NCI-H345 treated with DMSO at 0.1 percent for 48 hours (cell line): Measurements from ENCODE around the gene FNDC3A.
"Not testable (repeated sequence)": the region's sequence is repeated elsewhere in the genome, so short reads cannot be mapped to it uniquely, and the experiment has no call there.

Experiments used
- DNase-seq: peaks from one replicate; lab custom pipeline; 2025; ENCODE audit not compliant: unreplicated experiment; lab: John Stamatoyannopoulos, UW

The FNDC3A gene

DNA sequence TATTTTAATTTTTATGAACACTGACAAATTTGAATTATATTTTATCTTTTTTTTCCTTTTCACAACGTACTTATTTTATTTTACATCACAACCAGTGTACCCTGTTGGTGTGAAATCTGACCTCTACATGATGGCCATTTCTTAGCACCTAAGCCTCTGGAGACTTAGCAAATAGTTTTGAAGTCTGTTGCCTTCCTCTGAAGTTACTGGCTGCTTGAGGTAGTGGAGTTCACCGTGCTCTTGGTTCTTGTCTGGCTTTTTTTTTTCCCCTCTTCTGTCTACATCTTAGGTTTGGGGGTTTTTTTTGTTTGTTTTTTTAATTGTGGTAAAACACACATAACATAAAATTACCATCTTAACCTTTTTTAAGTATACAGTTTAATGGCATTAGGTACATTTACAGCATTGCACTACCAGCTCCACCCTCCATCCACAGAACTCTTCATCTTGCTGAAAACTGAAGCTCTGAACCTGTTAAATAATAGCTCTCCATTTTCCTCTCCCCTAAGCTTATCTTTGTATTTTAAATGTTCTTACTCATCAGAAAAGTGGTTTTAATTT is 150.3 kb downstream of the FNDC3A start:
- DNase-seq = no peak

DNA sequence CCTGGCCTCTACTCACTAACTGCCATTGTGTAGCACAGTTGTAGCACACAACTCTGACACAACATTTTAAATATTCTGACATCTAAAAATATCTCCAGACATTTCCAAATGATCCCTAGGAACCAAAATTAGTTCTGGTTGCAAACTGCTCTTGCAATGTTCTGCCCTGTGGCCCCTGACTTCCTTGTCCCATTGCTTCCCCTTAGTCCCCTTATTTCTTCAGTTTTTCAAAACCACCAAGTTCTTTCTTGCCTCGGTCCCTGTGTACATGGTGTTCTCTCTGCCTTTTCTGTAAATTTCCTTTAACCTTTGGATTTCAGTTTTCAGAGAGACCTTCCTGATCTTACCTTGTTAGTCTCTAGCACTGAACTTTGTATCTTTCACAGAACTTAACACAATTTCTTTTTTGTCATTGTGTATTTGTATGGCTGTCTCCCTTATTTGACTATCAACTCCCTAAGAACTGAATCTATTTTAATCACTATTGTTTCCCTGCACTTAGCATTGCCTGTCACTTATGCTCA is 156.8 kb downstream of the FNDC3A start:
- no peak for DNase-seq

DNA sequence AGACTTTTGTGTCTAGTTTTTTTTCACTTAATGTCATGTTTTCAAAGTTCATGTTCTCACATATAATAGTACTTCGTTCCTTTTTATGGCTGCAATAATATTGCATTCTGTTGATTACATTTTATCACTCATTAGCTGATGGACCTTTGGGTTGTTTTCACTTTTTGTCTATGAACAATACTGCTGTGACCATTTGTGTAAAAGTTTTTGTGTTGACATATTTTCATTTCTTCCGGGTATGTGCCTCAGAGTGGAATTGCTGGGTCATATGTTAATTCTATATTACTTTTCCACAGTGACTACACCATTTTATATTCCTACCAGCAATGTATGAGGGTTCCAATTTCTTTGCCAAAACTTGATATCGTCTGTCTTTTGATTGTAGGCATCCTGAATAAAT is 158.6 kb downstream of the FNDC3A start:
- no peak for DNase-seq

DNA sequence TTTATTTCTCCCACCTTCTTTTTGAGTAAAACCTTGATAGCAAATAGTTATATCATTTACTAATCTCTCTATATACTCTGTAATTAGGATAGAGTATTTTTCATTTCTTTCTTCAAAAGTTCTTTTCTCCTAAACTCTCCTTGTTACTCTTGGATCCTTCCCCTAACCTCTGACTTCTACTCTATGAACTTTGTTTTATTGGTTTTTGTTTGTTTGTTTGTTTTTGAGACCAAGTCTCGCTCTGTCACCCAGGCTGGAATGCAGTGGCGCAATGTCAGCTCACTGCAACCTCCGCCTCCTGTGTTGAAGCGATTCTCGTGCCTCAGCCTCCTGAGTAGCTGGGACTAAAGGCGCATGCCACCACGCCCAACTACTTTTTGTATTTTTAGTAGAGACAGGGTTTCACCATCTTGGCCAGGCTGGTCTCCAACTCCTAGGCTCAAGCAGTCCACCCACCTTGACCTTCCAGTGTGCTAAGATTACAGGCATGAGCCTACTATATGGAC is 161.5 kb downstream of the FNDC3A start:
- DNase-seq = not testable (repeated sequence)

DNA sequence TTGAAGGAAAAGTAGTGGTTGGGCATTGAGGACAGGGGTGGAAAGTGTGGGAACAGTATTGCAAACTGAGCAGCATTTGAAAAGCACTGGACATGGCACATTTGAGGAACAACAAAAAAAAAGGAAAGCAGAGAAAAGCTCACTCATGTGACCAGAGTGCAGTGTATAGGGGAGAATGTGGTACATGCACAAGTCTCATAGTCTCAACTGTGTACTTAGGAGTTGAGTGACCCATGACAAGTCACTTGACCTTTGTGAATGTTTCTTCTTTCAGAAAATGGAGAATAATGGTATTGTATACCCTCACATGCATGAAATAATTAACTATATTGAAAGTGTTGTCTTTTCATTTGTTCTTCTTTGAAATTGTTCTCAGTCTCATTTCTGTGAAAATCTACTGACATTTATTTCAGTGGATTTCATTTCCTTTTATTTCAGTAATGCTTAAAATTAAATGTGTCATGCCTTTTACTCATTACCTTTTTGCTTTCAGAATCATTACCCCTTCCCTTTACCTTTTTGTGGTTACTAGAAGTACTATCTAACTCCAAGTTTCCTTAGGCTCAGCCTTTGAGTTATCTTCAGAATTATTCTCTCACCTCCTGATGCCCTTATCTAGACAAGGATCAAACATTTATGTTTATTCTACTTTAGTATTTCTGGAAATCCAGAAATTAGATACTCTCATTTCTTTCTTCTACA is 165.3 kb downstream of the FNDC3A start:
- DNase-seq = no peak

DNA sequence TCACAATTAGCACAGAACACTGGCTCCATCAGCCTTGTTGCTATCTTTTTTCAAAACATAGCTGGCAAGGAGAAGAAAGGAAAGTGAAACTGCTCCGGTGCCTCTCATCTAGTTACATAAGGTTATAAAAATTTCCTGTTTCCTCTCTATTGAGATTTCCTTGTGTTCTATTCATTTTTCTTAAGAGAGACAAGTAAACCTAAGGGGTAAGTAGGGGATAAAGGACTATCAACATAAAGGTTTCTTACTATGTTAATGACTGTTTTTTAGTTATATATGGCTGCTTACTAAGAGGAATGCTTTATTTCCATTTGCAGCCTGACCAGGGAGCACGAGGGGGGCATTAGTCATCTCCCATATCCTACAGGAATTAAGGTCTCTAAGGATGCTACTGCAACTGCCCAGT is 171.2 kb downstream of the FNDC3A start:
- DNase-seq = no peak

DNA sequence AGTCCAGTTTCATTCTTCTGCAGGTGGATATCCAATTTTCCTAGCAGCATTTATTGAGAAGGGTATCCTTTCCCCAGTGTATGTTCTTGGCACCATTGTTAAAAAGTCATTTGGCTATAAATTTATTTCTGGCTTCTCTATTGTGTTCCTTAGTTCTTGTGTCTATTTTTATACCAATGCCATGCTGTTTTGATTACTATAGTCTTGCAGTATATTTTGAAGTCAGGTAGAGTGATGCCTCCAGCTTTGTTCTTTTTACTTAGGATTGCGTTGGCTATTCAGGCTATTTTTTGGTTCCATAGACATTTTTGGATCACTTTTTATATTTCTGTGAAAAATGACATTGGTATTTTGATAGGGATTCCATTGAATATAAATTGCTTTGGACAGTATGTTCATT is 172.7 kb downstream of the FNDC3A start:
- no peak for DNase-seq

DNA sequence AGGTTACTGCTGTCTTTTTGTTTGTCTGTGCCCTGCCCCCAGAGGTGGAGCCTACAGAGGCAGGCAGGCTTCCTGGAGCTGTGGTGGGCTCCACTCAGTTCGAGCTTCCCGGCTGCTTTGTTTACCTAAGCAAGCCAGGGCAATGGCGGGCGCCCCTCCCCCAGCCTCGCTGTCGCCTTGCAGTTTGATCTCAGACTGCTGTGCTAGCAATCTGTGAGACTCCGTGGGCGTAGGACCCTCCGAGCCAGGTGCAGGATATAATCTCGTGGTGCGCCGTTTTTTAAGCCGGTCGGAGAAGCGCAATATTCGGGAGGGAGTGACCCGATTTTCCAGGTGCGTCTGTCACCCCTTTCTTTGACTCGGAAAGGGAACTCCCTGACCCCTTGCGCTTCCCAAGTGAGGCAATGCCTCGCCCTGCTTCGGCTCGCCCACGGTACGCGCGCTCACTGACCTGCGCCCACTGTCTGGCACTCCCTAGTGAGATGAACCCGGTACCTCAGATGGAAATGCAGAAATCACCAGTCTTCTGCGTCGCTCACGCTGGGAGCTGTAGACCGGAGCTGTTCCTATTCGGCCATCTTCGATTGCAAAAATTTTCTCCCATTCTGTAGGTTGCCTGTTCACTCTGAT is 182.4 kb downstream of the FNDC3A start:
- DNase-seq = not testable (repeated sequence)

DNA sequence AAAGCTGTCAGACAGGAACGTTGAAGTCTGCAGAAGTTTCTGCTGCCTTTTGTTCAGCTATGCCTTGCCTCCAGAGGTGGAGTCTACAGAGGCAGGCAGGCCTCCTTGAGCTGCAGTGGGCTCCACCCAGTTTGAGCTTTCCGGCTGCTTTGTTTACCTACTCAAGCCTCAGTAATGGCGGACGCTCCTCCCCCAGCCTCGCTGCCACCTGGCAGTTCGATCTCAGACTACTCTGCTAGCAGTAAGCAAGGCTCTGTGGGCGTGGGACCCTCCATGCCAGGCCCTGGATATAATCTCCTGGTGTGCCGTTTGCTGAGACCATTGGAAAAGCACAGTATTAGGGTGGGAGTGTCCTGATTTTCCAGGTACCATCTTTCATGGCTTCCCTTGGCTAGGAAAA is 187.4 kb downstream of the FNDC3A start:
- not testable (repeated sequence) for DNase-seq

DNA sequence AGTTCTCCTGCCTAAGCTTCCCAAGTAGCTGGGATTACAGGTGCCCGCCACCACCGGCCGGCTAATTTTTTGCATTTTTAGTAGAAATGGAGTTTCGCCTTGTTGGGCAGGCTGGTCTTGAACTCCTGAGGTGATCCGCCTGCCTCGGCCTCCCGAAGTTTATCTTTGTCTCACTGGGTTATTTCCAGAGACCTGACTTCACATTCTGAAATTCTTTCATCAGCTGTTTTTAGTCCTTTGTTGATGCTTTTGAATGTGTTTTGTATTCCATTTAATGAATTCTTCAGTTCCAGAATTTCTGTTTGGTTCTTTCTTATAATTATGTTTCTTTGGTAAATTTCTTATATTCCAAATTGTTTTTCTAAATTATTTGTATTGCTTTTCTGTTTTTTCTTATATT is 189.0 kb downstream of the FNDC3A start:
- no peak for DNase-seq

DNA sequence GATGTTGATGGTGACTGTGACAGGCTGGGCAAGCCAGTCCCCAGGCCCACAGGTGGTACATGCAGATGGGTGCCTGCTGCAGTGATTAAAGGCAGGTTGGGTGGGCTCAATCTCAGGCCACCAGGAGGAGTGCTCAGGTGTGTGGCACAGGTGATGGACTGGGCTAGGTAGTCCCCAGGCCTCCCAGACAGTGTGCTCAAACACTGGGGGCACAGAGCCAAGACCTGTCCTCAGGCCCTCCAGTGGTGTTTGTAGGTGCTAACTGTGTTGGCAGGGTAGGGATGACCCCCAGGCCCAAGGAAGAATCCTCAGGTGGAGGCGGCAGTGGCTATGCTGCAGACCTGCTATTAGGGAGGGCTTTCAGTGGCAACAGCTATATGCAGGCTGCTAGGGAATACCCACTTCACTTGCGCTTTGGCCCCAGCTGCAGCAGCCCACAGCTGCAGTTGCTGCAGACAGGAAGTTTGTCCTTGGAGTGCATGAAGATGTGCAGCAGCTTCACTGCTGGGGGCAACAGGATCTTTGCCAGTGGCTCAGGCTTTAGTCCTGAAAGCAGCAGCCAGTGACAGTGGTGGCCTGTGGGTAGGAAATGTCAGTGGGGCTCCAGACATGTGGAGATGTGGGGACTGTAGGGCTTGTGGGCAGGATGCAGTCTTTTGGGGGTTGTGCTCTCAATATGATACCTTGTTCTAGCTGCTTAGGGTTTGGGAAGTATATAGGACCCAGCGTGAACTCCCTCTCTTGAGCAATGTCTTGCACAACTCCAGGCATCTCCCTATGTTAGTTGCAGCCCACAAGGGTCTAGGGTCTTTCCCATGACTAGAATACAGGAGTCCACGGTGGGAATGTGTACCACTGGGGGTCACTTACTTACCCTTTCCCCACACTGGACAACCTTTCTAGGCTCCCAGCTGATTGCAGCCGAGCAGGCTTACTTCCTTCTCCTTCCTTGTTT is 190.4 kb downstream of the FNDC3A start:
- no peak for DNase-seq

DNA sequence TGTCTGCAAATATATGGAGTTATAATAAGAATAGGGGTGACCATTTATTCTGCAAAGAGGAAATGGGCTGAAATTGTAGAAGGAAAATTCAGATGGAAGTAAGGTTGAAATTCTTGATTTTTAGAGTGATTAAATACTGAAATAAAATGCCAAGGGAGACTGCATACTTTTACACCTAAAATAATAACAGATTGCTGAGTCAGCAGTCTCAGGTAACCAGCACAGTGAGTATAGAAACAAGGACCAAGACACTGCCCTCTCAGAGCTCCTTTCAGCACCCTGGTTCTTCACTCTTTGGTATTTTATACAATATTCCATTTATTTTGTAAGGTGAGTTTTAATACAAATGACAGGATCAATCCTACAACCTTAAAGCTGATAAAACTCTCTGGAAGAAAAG is 195.6 kb downstream of the FNDC3A start:
- no peak for DNase-seq

DNA sequence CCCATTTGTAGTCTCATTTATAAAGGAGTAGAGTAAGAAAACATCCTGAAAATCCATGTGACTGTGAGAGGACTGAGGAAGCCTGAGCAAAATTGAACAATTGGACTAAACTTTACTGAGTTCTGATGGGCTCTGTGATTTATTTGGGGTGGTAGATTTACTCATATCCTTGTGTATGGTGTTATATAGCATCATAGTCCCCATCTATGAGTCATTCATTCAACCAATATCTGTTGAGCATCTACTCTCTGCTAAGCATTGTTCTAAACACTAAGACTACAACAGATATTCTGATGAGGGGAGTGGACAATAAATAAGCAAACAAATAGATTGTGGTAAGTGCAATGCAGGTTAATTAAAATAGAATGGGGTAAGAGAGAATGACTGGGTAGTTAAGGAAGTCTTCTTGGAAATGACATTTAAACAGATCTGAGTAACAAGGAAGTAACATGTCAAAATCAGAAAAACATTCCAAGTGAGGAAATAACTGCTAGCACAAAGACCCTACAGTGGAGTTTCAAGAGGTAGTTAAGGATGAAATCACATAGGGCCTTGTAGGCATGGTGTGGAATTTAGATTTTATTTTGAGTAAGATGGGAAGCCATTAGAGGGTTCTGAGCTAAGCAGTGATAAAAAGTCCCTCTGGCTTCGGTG is 208.1 kb downstream of the FNDC3A start:
- no peak for DNase-seq

DNA sequence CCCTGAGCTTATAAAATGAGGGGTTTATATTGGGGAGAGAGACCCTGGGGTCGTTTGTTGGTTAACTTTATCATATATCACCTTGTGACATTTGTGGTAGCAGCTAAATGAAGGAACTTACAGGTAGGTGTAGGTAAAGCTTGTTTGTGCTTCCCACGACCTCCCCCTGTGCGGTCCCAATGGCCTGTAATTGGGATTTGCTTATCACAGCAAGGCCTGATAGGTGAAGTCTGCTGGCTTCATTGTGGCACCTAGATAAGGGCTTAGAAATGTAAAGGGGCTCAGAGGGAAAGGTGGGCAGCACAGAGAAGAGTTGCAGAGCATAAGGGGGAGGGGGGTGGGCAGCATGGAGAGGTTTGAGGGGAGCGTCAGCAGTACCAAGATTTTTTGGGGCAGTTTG is 208.9 kb downstream of the FNDC3A start:
- no peak for DNase-seq

DNA sequence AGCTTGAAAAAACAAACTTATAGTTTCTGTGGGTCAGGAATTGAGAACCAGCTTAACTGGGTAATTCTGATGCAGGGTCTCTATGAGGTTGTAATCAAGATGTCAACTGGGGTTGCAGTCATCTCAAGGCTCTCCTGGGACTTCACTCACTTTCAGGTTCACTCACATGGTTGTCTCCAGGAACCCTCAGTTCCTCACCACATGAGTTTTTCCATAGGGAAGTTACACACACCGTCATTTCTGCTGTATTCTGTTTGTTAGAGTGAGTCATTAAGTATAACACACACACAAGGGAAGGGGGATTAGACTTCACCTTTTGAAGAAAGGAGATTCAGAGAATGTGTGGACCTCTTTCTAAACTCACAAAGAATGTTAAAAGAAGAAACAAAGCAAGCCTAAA is 209.6 kb downstream of the FNDC3A start:
- DNase-seq = no peak

DNA sequence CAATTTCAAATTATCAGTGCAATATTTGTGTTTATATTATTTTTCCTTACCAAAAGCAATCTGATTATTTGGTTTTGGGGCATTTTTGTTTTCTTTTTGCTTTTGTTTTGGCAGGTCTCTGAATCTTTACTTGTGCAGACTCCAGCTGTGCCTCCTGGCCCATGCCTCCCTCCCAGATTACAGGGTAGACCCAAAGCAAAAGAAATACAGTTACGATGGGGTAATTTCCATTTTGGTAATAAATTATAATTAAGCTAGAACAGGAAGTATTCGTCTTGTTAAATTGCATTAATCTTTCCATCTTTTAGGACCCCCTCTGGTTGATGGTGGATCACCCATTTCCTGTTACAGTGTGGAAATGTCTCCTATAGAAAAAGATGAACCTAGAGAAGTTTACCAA is 215.2 kb downstream of the FNDC3A start:
- DNase-seq = no peak

DNA sequence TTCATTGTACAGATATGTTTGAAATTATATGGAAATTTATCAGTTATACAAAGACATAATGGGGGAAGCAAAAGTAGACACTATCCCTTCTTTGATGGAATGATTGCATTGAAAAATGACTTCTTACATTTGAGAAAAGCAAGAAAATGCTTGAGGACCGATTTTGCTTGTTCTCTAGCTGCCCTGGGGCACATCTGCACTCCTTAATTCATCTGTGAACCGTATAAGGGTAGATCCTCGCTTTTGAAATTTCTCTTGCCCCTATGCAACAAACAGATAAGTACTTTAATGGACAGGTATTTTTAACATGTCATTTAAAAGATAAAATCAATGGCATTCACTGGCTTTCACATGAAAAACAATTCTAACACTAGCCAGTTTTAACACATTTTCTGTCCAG is 230.9 kb downstream of the FNDC3A start:
- DNase-seq = no peak

DNA sequence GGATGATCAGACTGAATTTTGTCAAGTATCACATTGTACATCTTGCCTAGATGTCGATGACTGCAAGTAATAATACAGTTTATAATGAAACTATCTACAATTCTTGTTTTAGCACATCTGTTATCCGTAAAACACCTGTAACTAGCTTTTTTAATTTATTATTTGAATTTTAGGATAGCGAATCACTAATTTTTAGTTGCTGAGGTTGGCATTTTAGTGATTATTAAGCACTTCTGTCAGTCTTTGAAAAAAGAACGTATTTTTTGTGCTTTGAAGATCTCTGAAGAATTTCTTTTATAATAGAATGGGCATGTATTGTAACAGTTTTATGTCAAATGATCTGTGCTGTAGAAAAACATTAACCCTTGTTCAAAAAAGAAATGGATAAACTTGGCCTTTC is 232.9 kb downstream of the FNDC3A start:
- no peak for DNase-seq

DNA sequence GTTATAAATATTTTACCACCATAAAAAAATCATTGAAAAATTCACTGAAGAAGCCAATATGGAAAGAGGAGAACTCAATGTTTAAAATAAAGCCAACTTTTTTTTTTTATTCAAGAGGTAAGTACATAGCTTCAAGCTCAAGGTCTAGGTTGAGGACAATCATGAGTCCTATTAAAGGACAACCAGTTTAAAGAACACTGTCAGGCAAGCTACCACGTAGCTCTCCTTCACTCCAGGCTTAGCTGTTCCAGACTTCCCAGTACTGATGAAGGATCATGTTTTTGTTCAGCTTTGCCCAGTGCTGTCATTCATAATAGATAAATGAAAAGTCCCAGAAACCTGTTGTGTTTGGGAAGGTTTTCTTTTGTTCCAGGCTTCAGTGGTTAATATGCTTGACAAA is 234.4 kb downstream of the FNDC3A start:
- no peak for DNase-seq

DNA sequence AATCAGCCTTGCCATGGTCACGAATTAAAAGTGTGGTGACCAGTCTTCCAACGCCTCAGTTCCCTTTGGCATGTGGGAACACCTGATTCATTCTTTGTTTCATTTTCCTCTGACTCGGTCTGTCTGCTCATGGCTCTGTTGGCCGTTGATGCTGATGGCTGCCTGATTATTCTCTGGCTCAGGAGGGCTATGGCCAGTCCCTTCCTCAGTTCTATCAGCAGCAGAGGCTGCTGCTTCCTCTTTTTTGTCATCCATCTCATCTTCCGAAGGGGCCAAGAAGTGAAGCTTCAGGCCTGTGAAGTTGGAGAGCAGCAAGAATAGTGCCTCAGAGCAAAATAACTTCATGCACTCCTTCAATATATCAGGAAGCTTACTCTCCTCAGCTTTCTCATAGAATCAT is 235.0 kb downstream of the FNDC3A start:
- no peak for DNase-seq

DNA sequence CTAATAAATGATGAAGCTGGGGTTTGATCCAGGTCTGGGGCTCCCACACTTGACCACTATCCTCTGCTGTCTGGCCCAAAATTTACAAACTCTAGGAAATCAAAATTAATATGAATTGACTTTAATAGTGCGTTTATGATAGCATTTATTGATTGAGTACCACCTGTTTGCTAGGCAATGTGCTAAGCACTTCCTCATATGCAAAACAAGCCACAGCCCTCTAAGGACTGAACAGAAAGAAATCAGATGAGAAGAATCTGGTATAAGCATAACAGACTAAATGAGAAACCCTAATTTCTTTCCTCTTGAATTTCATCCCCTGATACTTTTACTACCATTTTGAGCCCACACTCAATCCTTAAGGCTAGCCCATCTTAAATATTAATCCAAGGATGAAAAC is 237.8 kb downstream of the FNDC3A start:
- DNase-seq = no peak
